GM21390 (cell line): ENCODE data around the gene MYH9.

Experiments
- ATAC-seq: cut with Tn5 transposase; IDR thresholded peaks from one replicate; pipeline ENCODE4 v1.9.1; 2021; ENCODE audit not compliant: unreplicated experiment

Gene MYH9

GRCh38 chr22:36234919-36235318 is 152.8 kb downstream of the MYH9 start:
- no peak for ATAC-seq

- no peak for ATAC-seq
Observed at GRCh38 chr22:36234213-36234612, 153.6 kb downstream of the MYH9 start.

DNA sequence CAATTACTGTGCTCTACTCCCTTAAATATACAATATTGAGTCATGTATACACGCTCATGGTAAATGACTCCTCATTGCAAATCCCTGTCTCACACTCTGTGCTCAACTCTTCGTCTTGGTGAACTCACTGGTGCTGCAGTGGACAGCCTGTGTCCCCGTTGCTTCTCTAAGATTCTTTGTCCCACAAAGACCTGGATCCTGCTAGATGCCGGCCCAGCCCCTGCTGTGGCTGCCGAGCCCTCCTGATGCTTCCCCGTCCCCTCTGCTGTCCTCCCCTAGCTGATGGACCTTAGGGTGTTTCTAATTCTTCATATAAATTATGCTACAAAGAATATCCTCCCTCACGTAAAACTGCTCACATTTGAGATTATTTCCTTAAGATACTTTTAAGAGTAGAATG is 154.0 kb downstream of the MYH9 start:
- no peak for ATAC-seq

GRCh38 chr22:36232715-36233401 is 154.9 kb downstream of the MYH9 start:
- no peak for ATAC-seq
